GM12891 (cell line): Measurements from ENCODE around the gene LORICRIN.

ENCODE experiments used
- POLR2A ChIP-seq: IDR thresholded peaks from 2 replicates; pipeline ENCODE4 v1.6.1; 2011; ENCODE audit warnings: low read depth, low read length, control low read depth
- POLR2AphosphoS5 ChIP-seq: IDR thresholded peaks from 2 replicates; pipeline ENCODE4 v1.6.1; 2011; ENCODE audit warnings: low read depth, low read length, control low read depth
- SPI1 ChIP-seq: IDR thresholded peaks from 2 replicates; pipeline ENCODE4 v1.6.1; 2011; ENCODE audit warnings: low read depth, low read length, control low read depth
- TAF1 ChIP-seq: IDR thresholded peaks from 2 replicates; pipeline ENCODE4 v1.6.1; 2011; ENCODE audit warnings: low read depth, low read length, control low read depth

- TF ChIP-seq POLR2A (no peak), SPI1 (no peak), TAF1 (no peak), POLR2AphosphoS5 (no peak)
Observed at GRCh38 chr1:153233448-153233847, 26.0 kb upstream of the LORICRIN start.
